Body of pancreas (tissue), 4 donors: ENCODE results near the gene MYO10. TPM values are rescaled to one million over a fixed set of nuclear protein-coding genes. Genes with fewer than 3 reads are reported as not detected.

Source experiments
- ATAC-seq: fragments of 150-250 bp; one replicate; pipeline ENCODE4 v1.9.1; 2016
- DNase-seq, 4 donors: peaks; one replicate each; pipeline ENCODE4 v3.0.0-alpha.2; 2019
- H3K27ac ChIP-seq, 4 donors: fragments of 200-600 bp; sonication (generic); 1 replicate in 3 of 4; 2 replicates in 1 of 4; pipeline versions ENCODE4 v1.5.1 to v1.6.1; 2016 to 2019; ENCODE audit warnings: mild to moderate bottlenecking in 1 of 4, mixed read lengths in 1 of 4, moderate library complexity in 1 of 4
- H3K27me3 ChIP-seq, 2 donors: fragments of 200-600 bp; sonication (generic); one replicate each; pipeline ENCODE4 v1.6.0; 2016; ENCODE audit warnings: mild to moderate bottlenecking in 1 of 2
- H3K36me3 ChIP-seq, 2 donors: fragments of 200-600 bp; sonication (generic); replicated peaks in 1 of 2; 2 replicates each; pipeline ENCODE4 v1.5.1; 2016; ENCODE audit warnings: low read depth in 2 of 2; ENCODE audit not compliant: insufficient read depth in 1 of 2
- H3K4me1 ChIP-seq: fragments of 200-600 bp; sonication (generic); one replicate; pipeline ENCODE4 v1.6.0; 2016
- H3K4me3 ChIP-seq, 2 donors: fragments of 200-600 bp; sonication (generic); 1 replicate in 1 of 2; 2 replicates in 1 of 2; pipeline ENCODE4 v1.5.1; 2016 to 2019
- H3K9me3 ChIP-seq, 3 donors: fragments of 200-600 bp; sonication (generic); 1 replicate in 2 of 3; 2 replicates in 1 of 3; pipeline ENCODE4 v1.5.1; 2016
- CTCF ChIP-seq, 7 experiments: fragments of 450-650 bp in 4 of 7; fragments of 200-600 bp in 3 of 7; sonication (generic) in 3 of 7; IDR thresholded peaks; one replicate each; pipeline ENCODE4 v1.5.1; 2016 to 2019; ENCODE audit warnings: antibody characterized with exemption in 7 of 7
- POLR2A ChIP-seq, 3 donors: fragments of 450-650 bp; IDR thresholded peaks; one replicate each; pipeline ENCODE4 v1.6.1; 2016; ENCODE audit warnings: antibody characterized with exemption in 3 of 3, mild to moderate bottlenecking in 2 of 3
- WGBS, 2 donors: methylation state at CpG; one replicate each; pipeline ENCODE4 v1.1.5; 2017; 5-methylcytosine and 5-hydroxymethylcytosine counted together
- intact Hi-C: fragments of 100-400 bp; cut with DNase I; formaldehyde crosslinking; loops from one replicate; pipeline ENCODE4 v1.15.1; 2023
- total RNA-seq, 2 donors: library from RNA; depleted of rRNA; stranded (reverse); fragments of >200 nt; gene quantifications; one replicate each; pipeline ENCODE4 v1.1.0, GENCODE V29; 2016

Gene MYO10
- total RNA-seq, 2 donors from 2014 or later = 35.8 to 162 TPM

GRCh38 chr5:16888694-16889124, 47.4 kb downstream of the MYO10 start:
- no peak overlapping the region for H3K4me3 ChIP-seq
- no peaks in the 10 kb centered on the region for H3K9me3 ChIP-seq
- ATAC-seq = peak; percentile 43
- H3K4me1 ChIP-seq = peaks cover 94% of the 10 kb centered on the region
- no peaks in the 10 kb centered on the region for H3K36me3 ChIP-seq
- intact Hi-C loops = no loop called here
- DNase-seq = peak in 1 of 4 donors; percentile 23
- WGBS, 2 donors = 66 to 73% methylated on average over 3 of the region's 3 CpGs
- no peaks in the 10 kb centered on the region for H3K27me3 ChIP-seq
- peak overlapping the region in 3 of 4 donors; percentile 52 to 71 (median 70) for H3K27ac ChIP-seq
- TF ChIP-seq POLR2A (IDR thresholded peaks at IDR 0.05) = no peak
- TF ChIP-seq CTCF (IDR thresholded peaks at IDR 0.05) = no peak

GRCh38 chr5:16886793-16887345, 49.2 kb downstream of the MYO10 start:
- H3K36me3 ChIP-seq = no peaks in the 10 kb centered on the region
- no peak for ATAC-seq
- no peak overlapping the region for H3K4me3 ChIP-seq
- H3K9me3 ChIP-seq = no peaks in the 10 kb centered on the region
- H3K27me3 ChIP-seq = no peaks in the 10 kb centered on the region
- no peak for DNase-seq
- intact Hi-C loops = no loop called here
- H3K4me1 ChIP-seq = peaks cover 94% of the 10 kb centered on the region
- H3K27ac ChIP-seq = peak overlapping the region in 2 of 4 donors; percentile 54 to 71
- 93 to 94% methylated on average over 8 of the region's 8 CpGs for WGBS, 2 donors
- no peak for TF ChIP-seq POLR2A (IDR thresholded peaks at IDR 0.05)
- no peak for TF ChIP-seq CTCF (IDR thresholded peaks at IDR 0.05)

GRCh38 chr5:16886366-16886736, 49.7 kb downstream of the MYO10 start:
- Histone ChIP-seq H3K9me3 (no peaks in the 10 kb centered on the region), H3K27ac (peak overlapping the region in 3 of 4 donors; percentile 54 to 71 (median 61)), H3K27me3 (no peaks in the 10 kb centered on the region), H3K4me3 (no peak overlapping the region), H3K36me3 (no peaks in the 10 kb centered on the region), H3K4me1 (peaks cover 94% of the 10 kb centered on the region)
- WGBS, 2 donors = 79 to 81% methylated on average over 7 of the region's 7 CpGs
- intact Hi-C loops = no loop called here
- ATAC-seq (peak; percentile 17), DNase-seq (peak in 1 of 4 donors; percentile 32)
- no peak for TF ChIP-seq POLR2A (IDR thresholded peaks at IDR 0.05)
- TF ChIP-seq CTCF (IDR thresholded peaks at IDR 0.05) = no peak

- Histone ChIP-seq H3K9me3 (no peaks in the 10 kb centered on the region), H3K27me3 (no peaks in the 10 kb centered on the region), H3K36me3 (no peaks in the 10 kb centered on the region), H3K27ac (peak overlapping the region in 3 of 4 donors; percentile 54 to 71 (median 61)), H3K4me3 (no peak overlapping the region), H3K4me1 (peaks cover 95% of the 10 kb centered on the region)
- intact Hi-C loops = no loop called here
- no peak for ATAC-seq
- TF ChIP-seq CTCF (IDR thresholded peaks at IDR 0.05) (no peak), POLR2A (IDR thresholded peaks at IDR 0.05) (no peak)
- DNase-seq = no peak
- WGBS, 2 donors = 77 to 82% methylated on average over 13 of the region's 13 CpGs
Measured at GRCh38 chr5:16885635-16886365, 50.3 kb downstream of the MYO10 start.
